ENCODE results near the gene AOC2.

The AOC2 gene

GRCh38 chr17:42844271-42844670 is at the start of gene AOC2:
AOC2 (plus strand) TSS chr17:42844580; CDS start chr17:42844627, 47 bp downstream.
- no peak for DNase-seq

GRCh38 chr17:42795061-42795460 is 49.3 kb upstream of the AOC2 start:
- DNase-seq = no peak

GRCh38 chr17:42795465-42795864 is 48.9 kb upstream of the AOC2 start:
- DNase-seq = no peak

GRCh38 chr17:42796066-42796758 is 48.2 kb upstream of the AOC2 start:
- DNase-seq = no peak

GRCh38 chr17:42797067-42798007 is 47.0 kb upstream of the AOC2 start:
- no peak for DNase-seq

GRCh38 chr17:42798011-42798382 is 46.4 kb upstream of the AOC2 start:
- DNase-seq = no peak

GRCh38 chr17:42798383-42799380 is 45.7 kb upstream of the AOC2 start, which contains the start of the genes CNTD1 and COA3:
CNTD1 (plus strand) TSS chr17:42798861; CDS start chr17:42799068, 207 bp downstream.
COA3 (minus strand) TSS chr17:42798704; CDS start chr17:42798681, 23 bp downstream.
- peak; percentile 91 for DNase-seq

GRCh38 chr17:42803074-42803883 is 41.1 kb upstream of the AOC2 start:
- no peak for DNase-seq

GRCh38 chr17:42804918-42805367 is 39.4 kb upstream of the AOC2 start:
- no peak for DNase-seq

GRCh38 chr17:42806249-42806648 is 38.1 kb upstream of the AOC2 start:
- no peak for DNase-seq

GRCh38 chr17:42809250-42809649 is 35.1 kb upstream of the AOC2 start:
- DNase-seq = no peak

GRCh38 chr17:42814633-42815399 is 29.6 kb upstream of the AOC2 start:
- no peak for DNase-seq

- no peak for DNase-seq
Observed at GRCh38 chr17:42817866-42818265, 26.5 kb upstream of the AOC2 start.

- no peak for DNase-seq
Observed at GRCh38 chr17:42818379-42818778, 26.0 kb upstream of the AOC2 start.

- DNase-seq = peak; percentile 88
Observed at GRCh38 chr17:42819939-42820535, 24.3 kb upstream of the AOC2 start.

- no peak for DNase-seq
Observed at GRCh38 chr17:42821176-42821575, 23.2 kb upstream of the AOC2 start.

GRCh38 chr17:42827472-42827871 is 16.9 kb upstream of the AOC2 start:
- no peak for DNase-seq

GRCh38 chr17:42830971-42831370 is 13.4 kb upstream of the AOC2 start:
- no peak for DNase-seq

- no peak for DNase-seq
Observed at GRCh38 chr17:42832213-42832933, 12.0 kb upstream of the AOC2 start.

Data from activated effector memory CD4-positive, alpha-beta T cell treated with anti-CD3 and anti-CD28 coated beads, Interleukin-2, amount 50 U/mL, for 16 hours (primary cell).